KOPT-K1 (cell line): ENCODE results near the gene C6orf62.
A peak's percentile ranks its signal among the peaks of the same experiment; 100 is the strongest.
"Not testable (repeated sequence)": the region's sequence is repeated elsewhere in the genome, so short reads cannot be mapped to it uniquely, and the experiment has no call there.

ENCODE experiments used
- H3K27ac ChIP-seq: fragments of 200-600 bp; sonication (generic); 2 replicates; pipeline ENCODE4 v1.5.1; 2016; ENCODE audit warnings: antibody characterized with exemption, mild to moderate bottlenecking, low read depth, low read length; ENCODE audit not compliant: poor library complexity, severe bottlenecking
- H3K36me3 ChIP-seq: fragments of 200-600 bp; sonication (generic); 2 replicates; pipeline ENCODE4 v1.5.1; 2017; ENCODE audit warnings: antibody characterized with exemption, mild to moderate bottlenecking, low read length, moderate library complexity; ENCODE audit not compliant: insufficient read depth
- H3K9me3 ChIP-seq: fragments of 200-600 bp; sonication (generic); 2 replicates; pipeline ENCODE4 v1.5.1; 2017; ENCODE audit warnings: antibody characterized with exemption, low read length, mild to moderate bottlenecking; ENCODE audit not compliant: insufficient read depth, poor library complexity, severe bottlenecking

C6orf62 gene

DNA sequence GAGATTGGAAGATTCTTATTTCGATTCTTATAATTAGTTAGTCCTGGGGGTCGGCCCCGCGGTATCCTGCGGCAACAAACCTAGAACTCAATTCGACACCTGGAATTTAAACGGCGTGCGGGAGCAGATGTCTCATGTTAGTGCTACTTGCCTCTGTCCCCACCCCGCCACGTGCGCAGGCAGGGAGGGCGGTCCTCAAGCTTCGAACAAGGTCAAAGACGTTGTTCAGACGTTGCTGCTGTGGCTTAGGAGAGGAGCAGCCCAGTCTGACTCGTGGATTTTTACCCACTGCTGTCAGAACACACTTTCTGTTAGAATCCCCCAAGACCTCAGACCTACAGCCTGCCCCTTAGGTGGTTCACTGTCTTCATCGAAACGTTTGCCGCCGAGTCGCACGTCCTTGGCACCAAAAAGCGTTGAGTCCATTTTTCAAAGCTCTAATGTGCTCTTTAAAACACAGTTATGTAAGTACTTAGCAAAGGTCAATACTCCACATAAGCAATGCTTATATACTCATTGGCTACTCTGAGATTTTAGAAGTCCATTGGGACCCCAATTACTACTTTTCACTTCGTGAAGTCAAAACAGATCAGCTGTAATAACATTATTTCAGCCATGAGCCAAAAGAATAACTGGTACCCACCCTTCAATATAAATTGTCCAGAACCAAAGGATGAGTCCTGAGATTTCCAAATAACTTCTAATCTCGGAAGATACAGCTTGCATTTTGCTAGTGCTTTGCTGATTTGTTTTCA is 2.7 kb upstream of the C6orf62 start:
- H3K36me3 ChIP-seq: peaks cover 28% of the 10 kb centered on the region
- H3K27ac ChIP-seq: peak overlapping the region; percentile 93
- no peaks in the 10 kb centered on the region for H3K9me3 ChIP-seq

DNA sequence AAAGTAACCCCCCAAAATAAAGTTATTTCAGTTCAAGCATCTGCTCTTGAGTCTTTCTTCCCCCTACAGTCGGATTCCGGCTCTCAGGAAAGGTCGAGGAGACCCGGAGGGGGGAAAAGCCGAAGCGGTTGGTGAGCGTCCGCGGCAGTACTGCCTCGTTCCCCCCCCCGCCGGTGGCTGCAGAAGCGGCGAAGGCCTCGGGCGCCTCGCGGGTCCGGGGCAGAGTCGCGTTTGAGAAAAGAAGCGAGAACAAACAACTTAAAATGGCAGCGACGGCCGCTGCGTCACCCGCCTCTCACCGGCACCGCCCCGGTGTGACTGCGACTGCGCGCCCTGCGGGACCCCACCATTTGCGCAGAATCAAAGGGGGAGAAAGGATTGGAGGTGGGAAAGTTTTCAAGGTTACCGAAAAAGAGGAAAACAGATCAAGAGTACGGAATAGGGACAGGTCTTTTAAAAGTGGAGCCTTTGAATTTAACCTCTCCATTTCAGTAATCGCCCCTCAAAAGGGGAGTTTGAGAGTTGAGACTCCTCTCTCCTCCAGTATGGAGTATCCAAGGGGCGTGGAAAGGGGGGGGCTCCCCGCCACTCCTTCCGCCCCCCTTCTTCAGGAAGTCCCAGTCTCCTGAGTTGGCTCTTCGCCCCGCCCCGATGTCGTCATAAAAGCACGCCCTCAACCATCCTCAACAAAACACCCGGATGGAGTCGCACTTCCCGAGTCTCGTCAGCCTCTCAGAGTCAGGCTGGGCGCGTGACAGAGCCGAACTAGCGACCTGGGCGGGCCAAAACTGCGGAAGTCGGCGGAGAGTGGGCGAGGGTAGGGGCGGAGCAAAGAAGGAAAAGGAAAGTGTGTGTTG is 1.9 kb upstream of the C6orf62 start:
- H3K27ac ChIP-seq: peak overlapping the region; percentile 93
- no peaks in the 10 kb centered on the region for H3K9me3 ChIP-seq
- peaks cover 36% of the 10 kb centered on the region for H3K36me3 ChIP-seq

DNA sequence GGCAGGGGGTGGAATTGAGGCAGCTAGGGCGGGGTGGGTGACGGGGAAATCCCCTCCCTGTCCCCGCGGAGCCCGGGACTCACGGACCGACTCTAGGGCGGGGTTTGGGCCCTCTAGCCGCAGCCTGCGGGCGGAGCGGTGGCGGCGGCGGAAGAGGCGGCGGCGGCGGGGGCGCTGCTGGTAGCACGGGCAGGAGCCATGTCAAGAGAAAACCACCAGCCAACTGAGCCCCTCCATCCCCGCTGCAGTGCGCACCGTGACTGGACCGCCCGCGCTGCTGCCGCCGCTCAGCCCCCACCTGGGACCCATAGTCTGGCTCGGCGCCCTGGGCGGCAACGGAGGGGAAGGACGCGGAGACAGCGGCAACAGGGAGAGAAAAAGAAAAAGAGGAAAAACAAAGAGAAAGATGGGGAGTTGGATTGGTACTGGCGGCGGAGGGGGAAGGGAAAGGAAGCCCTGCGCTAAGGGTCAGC is 1.2 kb upstream of the C6orf62 start:
- Histone ChIP-seq H3K36me3 (peaks cover 43% of the 10 kb centered on the region), H3K9me3 (no peaks in the 10 kb centered on the region), H3K27ac (peak overlapping the region; percentile 93)

DNA sequence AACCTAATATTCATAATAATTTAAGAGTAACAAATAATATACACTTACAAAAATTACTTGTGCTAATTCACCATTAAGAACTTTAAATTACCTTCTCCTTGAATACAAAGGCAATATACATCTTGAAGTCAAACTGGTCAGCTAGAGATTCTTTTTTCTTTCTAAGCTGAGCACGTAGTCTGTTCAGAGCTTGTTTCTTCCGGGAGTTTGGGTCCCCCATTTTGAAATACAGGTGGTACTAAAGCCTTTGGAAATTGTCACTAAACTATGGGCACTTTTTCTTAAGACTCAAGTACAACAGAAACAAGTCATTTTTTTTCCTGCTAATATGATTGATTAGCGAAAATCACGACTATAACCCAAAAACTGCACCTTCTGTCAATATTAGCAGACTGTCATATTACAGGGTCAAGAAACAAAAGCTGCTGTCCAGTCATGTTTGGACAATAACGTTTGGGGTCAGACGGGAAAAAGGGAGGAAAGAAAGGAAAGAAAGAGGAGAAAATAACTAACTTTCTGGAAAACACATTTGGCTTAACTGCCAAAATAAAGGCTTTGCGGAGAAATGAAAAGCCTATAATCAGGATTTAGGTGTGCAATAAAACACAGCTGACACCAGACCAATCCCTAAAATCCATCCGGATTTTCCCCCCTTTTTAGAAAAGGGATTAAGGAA is 367 bp downstream of the C6orf62 start:
- Histone ChIP-seq H3K27ac (peak overlapping the region; percentile 93), H3K9me3 (no peaks in the 10 kb centered on the region), H3K36me3 (peaks cover 59% of the 10 kb centered on the region)

DNA sequence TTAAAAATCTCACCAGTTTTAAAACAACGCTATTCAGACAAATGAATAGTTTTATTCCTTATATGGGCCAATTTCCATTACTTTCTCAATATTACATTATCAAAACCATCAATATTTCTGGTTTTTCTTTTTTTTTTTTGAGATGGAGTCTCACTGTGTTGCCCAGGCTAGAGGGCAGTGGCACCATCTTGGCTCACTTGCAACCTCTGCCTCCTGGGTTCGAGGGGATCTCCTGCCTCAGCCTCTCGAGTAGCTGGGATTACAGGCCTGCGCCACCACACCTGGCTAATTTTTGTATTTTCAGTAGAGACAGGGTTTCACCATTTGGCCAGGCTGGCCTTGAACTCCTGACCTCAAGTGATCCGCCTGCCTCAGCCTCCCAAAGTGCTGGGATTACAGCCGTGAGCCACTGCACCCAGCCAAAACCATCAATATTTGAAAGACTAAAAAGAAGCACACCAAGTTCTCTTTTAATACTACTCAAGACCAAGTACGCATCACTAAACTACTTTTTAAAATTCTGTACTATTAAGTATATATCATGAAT is 2.3 kb downstream of the C6orf62 start:
- H3K36me3 ChIP-seq: peaks cover 78% of the 10 kb centered on the region
- H3K9me3 ChIP-seq, H3K27ac ChIP-seq: not testable (repeated sequence)

DNA sequence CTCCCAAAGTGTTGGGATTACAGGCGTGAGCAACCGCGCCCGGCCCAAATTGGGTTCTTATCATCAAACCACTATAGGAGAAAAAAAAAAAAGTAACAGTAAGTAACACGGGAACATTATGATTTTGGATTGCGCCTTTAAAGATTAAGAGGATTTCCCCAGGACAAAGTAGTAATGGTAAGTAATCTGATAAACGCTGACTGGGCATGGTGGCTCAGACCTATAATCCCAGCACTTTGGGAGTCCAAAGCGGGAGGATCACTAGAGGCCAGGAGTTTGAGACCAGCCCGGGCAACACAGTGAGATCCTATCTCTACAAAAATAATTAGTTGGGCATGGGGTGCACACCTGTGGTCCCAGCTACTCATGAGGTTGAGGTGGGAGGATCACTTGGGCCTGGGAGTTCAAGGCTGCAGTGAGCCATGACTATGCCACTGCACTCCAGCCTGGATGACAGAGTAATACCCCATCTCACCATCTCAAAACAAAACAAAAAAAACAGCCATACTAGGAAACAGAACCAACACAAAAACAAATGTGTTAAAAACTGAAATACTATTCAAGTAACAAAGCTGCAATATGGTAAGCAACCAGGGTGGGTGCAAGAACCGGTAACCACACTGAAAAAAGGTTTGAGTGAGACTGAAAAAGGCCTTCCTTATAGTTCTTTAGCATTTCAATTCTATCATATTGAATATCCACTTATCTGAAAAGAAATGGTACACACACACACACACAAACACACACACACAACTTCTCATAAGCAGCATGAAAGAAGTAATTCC is 8.2 kb downstream of the C6orf62 start:
- H3K27ac ChIP-seq: no peak overlapping the region
- H3K9me3 ChIP-seq: no peaks in the 10 kb centered on the region
- peaks cover 100% of the 10 kb centered on the region for H3K36me3 ChIP-seq

DNA sequence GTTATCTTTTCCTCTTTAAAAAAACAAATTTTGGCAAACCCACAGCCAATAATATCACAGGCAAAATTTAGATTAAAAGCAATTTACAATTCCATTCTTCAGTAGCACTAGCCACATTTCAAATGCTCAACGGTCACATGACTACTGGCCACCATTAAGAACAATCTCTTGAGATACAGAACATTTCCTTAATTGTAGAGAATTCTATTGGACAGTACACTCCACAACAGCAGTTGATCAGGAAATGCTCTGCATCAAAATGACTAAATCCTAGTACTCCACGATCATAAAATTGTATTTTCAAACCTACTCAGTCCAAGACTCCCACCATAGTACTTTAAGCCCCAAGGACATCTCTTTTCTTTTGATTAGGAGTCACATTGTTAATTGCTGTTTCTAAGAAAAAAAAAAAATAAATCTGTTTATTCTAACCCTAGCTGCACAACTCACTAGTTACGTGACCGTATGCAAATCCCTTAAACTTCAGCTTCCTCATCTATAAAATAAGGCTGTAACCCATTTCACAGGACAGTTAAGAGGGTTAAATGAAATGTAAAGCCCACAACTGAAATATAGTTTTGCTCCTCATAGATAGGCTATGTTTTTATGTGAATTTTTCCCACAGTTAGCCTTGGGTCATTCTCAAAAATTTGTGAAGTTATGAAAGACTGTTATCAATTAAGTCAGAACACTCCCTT is 9.8 kb downstream of the C6orf62 start:
- Histone ChIP-seq H3K36me3 (peaks cover 100% of the 10 kb centered on the region), H3K9me3 (no peaks in the 10 kb centered on the region), H3K27ac (no peak overlapping the region)

DNA sequence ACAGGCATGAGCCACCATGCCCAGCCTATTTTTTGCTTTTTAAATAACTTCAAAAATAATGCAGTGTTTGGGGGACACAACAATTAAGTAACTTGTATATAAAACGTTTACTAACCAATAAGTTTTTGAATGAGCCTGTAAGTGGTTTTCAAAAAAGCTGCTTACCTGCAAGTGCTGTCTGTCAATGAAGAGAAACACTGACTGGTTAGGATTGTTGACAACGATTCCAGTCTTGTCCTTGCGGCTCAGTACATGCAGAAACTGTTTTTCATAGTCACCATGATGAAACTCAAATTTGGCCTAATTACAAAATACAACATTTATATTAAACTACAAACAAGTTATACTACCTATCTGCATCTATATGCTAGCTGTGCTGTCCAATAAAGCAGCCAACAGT is 10.3 kb downstream of the C6orf62 start:
- Histone ChIP-seq H3K9me3 (no peaks in the 10 kb centered on the region), H3K27ac (no peak overlapping the region), H3K36me3 (peaks cover 100% of the 10 kb centered on the region)

DNA sequence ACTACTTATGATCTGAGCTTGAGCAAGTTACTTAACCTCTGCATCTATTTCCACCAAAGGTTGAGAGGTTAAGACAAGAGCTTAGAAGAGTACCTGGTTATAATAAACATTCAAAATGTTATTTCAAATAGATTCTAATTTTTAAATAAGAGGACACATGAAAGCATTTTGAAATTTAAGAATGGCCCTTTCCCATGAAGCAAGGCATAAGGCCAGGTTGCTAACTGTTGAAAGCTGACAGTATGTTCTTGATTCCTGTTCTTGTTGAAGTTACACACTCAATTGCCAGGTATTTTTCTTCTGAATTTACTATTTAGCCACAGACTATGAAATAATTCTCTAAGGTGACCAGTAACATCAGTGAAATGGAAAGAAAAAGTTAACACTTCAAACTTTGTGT is 14.5 kb downstream of the C6orf62 start:
- H3K9me3 ChIP-seq: no peaks in the 10 kb centered on the region
- H3K36me3 ChIP-seq: peaks cover 99% of the 10 kb centered on the region
- H3K27ac ChIP-seq: no peak overlapping the region

DNA sequence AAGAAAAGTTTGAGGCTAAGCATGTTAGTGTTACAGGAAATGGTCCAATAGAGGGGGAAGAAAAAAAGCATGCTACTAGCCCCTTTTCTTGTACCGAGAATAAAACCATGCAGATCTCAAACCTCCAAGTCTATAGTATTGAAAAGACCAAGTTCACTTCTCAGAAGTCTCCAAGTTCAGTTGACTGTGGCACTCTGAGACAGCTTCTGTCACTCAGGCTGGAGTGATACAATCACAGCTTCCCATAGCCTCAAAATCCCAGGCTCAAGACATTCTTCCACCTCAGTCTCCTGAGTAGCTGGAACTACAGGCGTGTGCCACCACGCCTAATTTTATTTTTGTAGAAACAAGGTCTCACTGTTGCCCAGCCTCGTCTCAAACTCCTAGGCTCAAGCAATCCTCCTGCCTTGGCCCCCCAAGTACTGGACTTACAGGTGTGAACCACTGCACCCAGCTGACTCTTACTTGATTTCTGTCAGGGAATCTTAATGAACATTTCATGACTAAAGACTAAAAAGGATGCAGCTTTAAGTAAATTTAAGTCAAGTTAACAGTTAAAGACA is 16.2 kb downstream of the C6orf62 start:
- peaks cover 96% of the 10 kb centered on the region for H3K36me3 ChIP-seq
- H3K9me3 ChIP-seq: no peaks in the 10 kb centered on the region
- no peak overlapping the region for H3K27ac ChIP-seq

DNA sequence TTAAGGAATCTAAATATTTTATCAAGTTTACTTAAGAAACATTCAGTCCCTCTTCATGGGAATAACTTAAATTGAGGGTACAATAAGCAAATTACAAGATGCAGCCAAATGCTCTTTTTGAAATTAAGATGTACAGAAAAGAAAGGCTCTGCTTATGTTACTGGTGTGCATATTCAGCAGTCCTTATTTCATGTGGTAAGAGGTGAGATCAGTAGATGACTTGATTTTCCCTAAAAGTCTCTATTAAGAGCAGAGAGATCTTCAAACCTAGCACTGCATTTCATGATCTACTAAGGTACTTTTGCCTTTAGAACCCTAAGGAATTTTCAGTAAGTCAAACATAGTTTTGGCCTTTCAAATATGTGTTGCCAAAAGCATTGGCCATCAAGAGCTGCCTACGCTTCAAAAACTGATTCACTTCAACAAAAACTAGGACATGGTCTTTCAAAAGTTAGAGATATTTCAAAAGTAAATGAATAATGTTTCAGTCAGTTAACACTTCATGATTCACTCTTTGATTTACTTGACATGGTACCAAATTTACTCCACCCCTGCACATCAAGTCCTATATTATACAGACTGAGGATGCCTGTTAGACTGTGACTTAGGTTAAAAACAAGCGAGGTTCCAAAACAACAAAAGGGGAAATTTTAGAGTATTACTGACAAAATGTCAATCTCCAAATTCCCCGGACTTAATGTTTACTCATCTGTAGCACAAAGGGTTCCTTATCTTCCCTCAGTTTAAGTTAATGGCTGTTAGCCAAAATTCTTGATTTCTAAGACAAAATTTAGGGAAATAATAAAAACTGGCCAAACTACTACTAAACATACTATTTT is 19.2 kb downstream of the C6orf62 start:
- H3K9me3 ChIP-seq: no peaks in the 10 kb centered on the region
- peaks cover 66% of the 10 kb centered on the region for H3K36me3 ChIP-seq
- H3K27ac ChIP-seq: no peak overlapping the region

DNA sequence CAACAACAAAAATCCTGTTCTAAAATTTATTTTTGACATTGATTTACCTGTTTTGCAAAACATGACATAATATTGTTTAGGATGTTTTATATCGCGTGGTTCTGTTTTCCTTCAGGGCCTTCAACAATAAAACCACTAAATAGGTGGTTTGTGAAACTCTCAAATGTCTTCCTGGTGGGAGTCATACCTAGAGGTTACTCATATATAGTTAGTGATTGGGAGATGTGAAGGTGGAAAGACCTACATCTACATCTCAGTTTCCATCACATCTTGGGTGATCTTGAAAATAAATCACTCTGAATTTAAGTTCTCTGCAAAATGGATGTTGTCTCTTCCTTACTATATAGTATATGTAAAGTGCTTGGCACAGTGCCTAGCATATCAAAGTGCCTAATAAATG is 22.9 kb downstream of the C6orf62 start:
- H3K36me3 ChIP-seq: peaks cover 29% of the 10 kb centered on the region
- H3K9me3 ChIP-seq: no peaks in the 10 kb centered on the region
- no peak overlapping the region for H3K27ac ChIP-seq

DNA sequence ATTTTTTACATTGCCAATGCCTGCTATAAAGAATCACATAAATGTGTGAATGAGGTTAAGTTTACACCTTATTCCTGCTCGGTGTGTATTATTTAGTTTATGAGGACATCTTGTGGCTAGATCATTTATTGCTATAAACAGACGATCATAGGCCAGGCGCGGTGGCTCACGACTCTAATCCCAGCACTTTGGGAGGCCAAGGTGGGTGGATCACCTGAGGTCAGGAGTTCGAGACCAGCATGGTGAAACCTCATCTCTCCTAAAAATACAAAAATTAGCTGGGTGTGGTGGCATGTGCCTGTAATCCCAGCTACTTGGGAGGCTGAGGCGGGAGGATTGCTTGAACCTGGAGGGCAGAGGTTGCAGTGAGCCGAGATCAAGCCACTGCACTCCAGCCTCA is 23.3 kb downstream of the C6orf62 start:
- H3K36me3 ChIP-seq: peaks cover 26% of the 10 kb centered on the region
- H3K9me3 ChIP-seq, H3K27ac ChIP-seq: not testable (repeated sequence)
